ENCODE measurements around the gene FNBP1.
"Not testable (repeated sequence)": the region's sequence is repeated elsewhere in the genome, so short reads cannot be mapped to it uniquely, and the experiment has no call there.

Gene FNBP1

GRCh38 chr9:130043654-130044623 is 950 bp upstream of the FNBP1 start:
- no peak for DNase-seq

GRCh38 chr9:130042406-130042884 is 544 bp downstream of the FNBP1 start:
- peak in 1 of 2 experiments; percentile 8 for DNase-seq

DNA sequence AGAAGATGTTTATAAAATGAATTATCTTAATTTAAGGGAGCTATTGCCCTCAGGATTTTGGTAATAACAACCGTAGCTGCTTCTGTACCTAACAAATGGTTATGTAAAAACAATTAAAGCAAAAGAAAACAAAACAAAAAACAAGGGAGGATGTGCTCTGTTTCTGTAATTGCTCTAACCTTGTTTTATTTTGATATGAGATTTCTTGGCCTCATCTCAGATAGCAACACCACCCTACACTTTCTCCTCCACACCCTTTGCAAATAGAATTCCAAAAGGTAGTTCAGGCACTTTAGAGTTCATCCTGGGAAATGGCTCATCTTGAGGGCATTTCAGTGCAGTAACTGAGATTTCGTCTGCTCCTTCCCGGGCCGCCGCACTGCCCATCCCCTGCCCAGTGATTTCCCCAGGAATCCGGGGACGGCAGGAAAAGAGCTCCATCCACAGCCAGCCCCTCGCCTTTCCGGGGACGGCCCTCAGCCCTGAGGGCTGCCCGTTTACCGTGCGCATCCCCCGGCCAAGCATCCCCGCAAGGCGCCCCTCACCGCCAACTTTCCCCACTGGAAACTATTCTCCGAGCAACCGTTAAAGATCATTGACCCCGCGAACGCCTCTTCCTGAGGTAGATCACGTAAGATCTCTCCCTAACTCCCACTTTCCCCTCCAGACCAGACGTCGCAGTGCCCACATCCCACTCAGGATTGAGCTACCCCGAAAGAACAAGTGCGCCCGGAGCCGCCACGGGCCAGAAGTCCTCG is 1.2 kb downstream of the FNBP1 start:
- DNase-seq = no peak

DNA sequence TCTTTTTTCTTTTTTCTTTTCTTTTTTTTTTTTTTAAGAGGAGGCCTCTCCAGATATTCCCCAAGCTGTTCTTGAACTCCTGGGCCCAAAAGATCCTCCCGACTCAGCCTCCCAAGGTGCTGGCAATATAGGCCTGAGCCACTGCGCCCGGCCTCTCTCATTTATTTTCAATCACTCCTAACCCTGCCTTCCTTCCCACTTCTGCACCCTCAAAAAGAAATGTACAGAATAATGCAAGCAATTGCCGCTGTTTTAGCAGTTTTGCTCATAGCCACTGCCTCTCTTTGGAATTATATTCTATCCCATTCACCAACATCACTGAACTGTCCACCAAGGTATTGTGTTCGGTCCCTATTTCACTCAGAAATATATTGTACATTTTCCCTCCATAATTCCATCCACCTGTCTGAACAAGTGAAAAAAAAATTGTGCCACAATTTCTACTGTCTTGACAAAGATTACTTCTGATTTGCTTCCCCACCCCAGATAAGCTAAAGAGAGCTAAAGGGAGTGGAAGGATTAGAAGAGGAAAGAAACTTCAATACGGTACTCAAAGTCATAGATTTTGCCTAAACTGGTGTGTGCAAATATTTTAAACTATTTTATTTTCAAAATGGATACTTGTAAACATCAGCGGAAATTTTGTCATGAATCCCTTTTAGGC is 1.9 kb downstream of the FNBP1 start:
- DNase-seq = no peak

DNA sequence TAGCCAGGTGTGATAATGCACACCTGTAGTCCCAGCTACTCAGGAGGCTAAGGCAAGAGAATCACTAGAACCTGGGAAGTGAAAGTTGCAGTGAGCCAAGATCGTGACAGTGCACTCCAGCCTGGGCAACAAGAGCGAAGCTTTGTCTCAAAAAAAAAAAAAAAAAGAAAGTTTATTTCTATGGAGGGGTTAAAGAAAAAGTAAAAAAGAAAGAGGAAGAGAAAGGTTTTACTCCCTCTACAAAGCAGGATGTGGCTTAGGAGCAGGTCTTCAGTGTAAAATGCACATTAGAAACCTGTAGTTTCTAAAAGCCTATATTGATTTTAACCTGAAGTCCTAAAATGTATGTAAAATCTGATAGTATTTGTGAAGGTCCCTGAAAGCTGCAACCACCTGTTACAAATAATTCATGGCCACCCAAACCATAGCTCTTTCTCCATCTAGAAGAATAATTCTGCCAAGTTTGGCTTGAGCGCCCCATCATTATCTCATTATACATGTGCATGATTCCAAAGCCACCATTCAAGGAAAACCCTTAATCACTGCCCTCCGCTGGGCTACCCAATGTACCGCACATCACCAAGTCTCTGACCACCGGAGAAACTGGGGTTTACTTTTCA is 3.4 kb downstream of the FNBP1 start:
- peak; percentile 1 to 52 for DNase-seq

- no peak for DNase-seq
Observed at GRCh38 chr9:130036099-130036498, 6.9 kb downstream of the FNBP1 start.

- DNase-seq = no peak
Observed at GRCh38 chr9:130034570-130034969, 8.4 kb downstream of the FNBP1 start.

DNA sequence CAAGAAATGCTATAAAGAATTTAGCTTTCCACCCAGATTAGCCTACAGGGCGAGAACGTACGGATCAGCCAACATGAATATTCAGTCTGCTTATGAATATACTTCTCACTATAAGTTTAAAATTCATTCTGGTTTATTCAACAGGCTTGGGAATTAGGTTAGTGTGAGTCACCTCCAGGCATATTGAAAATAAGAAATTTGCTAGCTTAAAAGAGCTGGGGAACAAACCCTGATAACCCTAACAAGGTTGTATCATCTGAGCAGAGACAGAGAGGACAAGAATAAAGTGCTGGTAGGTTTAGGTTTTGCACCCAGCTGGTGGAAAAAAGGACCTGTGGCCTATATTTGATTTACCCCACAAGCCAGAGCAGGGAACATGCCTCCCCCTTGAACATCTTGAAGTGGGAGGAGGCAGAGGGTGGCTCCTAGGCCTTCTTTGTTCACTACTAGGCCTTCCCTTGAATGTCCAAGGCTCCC is 12.3 kb downstream of the FNBP1 start:
- DNase-seq = no peak

DNA sequence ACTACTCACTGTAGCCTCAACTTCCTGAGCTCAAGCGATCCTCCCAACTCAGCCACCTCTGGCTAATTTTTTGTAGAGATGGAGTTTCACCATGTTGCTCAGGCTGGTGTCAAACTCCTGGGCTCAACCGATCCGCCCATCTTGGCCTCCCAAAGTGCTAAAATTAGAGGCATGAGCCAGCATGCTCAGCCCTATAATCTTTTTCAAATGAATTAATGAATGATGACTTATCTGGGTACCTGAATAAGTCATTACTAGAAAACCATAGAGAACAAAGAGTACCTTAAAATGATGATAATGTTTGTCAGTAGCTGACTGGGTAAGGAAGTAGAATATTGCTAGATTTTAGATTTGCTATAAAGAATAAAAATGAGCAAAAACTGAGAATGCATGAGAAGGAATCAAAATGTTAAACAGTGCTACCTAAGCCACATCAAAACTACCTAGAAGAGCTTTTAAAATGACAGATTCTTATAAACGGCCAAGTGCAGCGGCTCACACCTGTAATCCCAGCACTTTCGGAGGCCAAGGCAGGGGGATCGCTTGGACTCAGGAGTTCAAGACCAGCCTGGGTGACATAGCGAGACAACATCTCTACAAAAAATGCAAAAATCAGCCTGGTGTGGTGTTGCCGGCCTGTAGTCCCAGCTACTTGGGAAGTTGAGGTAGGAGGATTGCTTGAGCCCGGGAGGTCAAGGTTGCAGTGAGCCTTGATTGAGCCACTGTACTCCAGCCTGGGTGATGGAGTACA is 13.6 kb downstream of the FNBP1 start:
- DNase-seq = no peak

DNA sequence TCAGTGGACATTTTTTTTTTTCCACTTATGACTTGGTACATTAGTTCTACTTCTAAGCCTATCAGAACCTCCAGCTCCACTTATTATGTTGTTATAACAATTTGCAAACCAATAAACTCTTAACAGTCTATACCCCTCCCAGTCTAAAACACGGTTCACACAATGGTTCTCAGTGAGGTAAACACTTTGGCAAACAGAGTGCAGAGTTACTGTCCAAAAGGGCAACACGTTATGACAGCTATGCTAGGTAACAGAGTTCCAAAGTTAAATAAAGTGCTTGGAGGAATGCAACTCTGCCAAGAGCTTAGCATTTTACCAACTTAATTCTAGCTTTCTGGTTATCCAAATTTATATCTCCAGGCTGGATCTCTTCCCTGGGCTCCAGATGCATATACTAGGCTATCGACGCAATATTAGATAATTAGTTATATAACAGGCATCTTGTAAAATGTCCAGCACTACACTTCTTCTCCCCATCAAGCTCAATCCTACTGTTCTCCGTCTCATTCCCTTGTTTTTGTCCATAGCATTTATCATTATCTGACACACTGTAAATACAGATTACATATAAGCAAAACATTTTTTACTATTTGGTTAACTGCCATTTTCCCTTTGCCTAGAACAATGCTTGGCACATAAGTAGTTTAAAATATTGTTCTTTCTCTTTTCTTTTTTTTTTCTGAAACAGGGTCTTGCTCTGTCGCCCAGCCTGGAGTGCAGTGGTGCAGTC is 14.3 kb downstream of the FNBP1 start:
- DNase-seq = no peak

GRCh38 chr9:130027533-130028365 is 15.2 kb downstream of the FNBP1 start:
- DNase-seq = no peak

DNA sequence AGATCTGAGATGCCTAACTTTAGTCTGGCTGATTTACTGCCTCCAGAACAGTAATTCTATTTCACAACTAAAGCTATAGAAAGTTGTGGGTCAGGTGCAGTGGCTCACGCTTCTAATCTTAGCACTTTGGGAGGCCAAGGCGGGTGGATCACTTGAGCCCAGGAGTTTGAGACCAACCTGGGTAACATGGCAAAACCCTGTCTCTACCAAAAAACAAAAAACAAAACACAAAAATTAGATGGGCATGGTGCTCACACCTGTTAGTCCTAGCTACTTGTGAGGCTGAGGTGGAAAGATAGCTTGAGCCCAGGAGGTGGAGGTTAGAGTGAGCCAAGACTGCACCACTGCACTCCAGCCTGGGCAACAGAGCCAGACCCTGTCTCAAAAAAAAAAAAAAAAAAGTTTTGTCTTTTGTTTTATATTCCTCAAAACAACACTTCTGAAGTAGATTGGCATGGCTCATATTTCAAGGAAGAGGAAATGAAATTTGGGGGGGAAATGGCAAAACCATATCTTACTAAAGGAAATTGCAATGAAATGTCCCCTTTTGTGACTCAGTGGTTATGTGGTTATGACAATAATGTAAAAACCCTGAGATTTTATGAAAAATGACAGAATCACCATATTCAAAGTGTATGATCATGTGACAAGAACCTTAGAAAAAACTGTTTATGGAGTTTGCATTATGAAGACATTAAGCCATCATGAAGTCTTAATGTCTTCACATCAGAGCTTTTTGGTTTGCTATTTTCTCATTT is 16.2 kb downstream of the FNBP1 start:
- no peak for DNase-seq

DNA sequence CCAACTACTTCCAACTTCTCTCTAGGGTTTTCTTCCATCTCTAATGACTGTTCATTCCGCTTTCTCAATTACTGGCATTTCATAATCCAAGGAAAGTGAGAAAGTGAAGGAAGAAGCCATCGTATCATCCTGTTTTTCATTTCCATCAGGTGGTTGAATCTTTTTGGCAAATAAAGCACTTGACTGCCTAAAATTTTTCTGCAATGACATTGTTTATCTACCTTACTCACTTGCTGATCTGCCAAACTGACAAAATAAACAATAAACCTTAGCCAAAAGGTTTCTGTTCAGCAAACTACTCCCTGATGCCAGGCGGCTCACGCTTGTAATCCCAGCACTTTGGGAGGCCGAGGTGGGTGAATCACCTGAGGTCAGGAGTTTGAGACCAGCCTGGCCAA is 18.4 kb downstream of the FNBP1 start:
- no peak for DNase-seq

- no peak for DNase-seq
Observed at GRCh38 chr9:130023994-130024596, 18.9 kb downstream of the FNBP1 start.

DNA sequence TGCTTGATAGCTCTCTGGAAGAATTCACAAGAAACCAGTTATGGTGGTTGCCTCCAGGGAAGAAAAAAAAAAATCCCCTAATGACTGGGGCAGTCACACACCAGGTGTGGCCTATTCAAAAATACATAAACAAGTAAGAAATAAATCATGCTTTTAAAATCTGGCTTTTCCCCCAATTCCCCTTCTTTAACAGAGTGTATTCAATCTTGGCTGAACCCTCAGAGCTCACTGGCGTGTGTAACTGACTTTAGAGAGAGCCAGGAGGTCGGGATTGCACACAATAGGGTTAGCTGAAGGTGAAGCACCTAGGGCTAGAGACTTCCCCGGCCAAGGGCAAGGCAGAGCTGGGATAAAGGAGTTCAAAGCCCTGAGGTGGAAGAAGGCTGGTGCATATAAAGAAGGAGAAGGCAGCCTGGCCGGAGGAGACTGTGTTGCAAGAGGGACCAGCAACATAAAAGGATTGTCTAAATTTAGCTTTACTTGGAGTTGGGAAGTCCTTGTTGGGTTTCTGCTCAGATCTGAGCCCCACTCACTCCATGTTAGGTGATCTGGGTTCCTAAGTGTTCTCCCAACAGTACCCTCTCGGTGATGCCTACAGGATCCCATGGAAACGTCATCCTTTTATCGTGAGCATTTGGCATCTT is 19.7 kb downstream of the FNBP1 start:
- no peak for DNase-seq

DNA sequence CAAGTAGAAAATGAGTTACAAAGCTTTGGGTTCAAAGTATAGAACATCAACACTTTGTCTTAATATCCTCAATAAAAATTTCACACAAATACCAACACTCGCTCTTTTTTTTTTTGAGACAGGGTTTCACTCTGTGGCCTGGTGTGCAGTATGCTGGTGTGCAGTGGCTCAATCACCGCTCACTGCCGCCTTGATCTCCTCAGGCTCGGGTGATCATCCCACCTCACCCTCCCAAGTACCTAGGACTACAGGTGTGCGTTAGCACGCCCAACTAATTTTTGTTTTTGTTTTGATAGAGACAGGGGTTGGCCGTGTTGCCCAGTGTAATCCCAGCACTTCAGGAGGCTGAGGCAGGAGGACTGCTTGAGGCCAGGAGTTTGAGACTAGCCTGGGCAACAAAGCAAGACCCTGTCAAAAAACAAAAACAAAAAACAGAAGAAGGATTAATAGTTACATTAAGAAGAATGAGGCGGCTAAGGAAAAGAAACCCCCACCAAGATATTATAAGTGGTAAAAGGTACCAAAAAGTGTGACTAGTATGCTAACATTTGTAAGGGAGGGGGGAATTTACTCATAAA is 20.3 kb downstream of the FNBP1 start:
- no peak for DNase-seq

DNA sequence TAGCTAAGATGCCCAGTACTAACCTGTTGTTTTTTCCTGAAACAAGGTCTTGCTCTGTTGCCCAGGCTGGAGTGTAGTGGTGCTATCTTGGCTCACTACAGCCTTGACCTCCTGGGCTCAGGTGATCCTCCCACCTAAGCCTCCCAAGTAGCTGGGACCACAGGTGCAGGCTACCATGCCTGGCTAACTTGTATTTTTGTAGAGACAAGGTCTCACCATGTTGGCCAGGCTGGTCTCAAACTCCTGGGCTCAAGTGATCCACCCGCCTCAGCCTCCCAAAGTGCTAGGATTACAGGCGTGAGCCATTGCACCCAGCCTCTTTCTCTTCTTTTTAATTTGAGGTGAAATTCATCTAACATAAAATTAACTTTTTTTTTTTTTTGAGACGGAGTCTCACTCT is 21.1 kb downstream of the FNBP1 start:
- DNase-seq = not testable (repeated sequence)

DNA sequence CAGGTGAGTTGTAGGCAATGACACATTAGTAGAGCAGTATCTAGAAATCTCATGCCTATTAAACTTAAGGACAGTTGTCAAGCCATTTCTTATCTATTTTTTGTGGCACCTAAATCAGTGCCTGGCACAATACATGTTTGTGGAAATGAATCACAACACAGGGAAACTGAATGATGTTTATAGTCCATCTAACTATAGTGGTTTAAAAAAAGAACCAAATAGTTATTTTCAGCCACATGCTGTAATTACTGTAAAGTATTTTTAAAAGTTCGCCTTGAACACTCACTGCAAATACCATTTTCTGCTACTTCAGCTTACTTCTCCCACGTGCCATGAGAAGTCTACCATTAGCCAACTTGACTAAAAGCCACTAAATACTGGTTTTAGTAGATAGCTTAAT is 21.9 kb downstream of the FNBP1 start:
- no peak for DNase-seq
